Fibroblast of pulmonary artery (primary cell): ENCODE results near the gene RAD51.

Experiments
- DNase-seq: peaks from one replicate; pipeline ENCODE4 v3.0.0-alpha.2; 2010; ENCODE audit warnings: low read depth
- H3K4me3 ChIP-seq: replicated peaks from 2 replicates; pipeline ENCODE4 v1.5.1; 2011; ENCODE audit warnings: low read depth, mild to moderate bottlenecking, control low read depth, low read length, moderate library complexity
- TF ChIP-seq, protein P1 (sequence below): IDR thresholded peaks from 2 replicates; pipeline ENCODE4 v1.5.1; 2011; ENCODE audit warnings: mild to moderate bottlenecking, control low read depth, low read length, inconsistent platforms; ENCODE audit errors: missing control alignments

Gene RAD51

DNA sequence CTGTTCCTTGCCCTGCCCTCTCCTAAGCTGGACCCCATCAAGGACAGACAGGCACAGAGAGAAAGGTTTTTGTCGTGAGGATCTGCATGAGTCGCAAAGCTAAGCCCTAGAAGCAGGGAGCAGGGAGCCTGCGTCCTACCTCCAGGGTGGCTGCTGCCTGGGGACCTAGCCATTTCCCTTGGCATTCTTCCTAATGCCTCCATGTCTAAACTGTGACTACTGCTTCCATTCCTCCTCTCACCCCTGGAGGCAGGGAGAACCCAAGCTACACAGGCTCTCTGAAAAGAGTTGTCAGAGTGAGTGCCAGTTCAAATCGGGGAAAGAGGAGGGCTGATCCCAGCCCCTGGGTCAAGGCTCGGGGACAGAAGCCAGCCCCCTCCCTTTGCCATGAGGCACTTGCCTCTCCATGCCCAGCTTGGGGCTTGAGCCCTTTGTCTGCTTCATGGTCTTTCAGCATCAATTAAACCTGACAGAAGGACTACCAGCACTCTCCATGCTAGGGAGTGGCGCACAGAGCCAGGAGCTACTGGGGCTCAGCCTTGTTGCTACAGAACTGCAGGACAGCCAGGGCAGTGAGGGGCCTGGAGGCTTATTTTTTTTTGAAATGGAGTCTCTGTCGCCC, 71.3 kb downstream of the RAD51 start:
- H3K4me3 ChIP-seq: no peak overlapping the region
- TF ChIP-seq, protein P1, sequence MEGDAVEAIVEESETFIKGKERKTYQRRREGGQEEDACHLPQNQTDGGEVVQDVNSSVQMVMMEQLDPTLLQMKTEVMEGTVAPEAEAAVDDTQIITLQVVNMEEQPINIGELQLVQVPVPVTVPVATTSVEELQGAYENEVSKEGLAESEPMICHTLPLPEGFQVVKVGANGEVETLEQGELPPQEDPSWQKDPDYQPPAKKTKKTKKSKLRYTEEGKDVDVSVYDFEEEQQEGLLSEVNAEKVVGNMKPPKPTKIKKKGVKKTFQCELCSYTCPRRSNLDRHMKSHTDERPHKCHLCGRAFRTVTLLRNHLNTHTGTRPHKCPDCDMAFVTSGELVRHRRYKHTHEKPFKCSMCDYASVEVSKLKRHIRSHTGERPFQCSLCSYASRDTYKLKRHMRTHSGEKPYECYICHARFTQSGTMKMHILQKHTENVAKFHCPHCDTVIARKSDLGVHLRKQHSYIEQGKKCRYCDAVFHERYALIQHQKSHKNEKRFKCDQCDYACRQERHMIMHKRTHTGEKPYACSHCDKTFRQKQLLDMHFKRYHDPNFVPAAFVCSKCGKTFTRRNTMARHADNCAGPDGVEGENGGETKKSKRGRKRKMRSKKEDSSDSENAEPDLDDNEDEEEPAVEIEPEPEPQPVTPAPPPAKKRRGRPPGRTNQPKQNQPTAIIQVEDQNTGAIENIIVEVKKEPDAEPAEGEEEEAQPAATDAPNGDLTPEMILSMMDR: no peak
- no peak for DNase-seq

DNA sequence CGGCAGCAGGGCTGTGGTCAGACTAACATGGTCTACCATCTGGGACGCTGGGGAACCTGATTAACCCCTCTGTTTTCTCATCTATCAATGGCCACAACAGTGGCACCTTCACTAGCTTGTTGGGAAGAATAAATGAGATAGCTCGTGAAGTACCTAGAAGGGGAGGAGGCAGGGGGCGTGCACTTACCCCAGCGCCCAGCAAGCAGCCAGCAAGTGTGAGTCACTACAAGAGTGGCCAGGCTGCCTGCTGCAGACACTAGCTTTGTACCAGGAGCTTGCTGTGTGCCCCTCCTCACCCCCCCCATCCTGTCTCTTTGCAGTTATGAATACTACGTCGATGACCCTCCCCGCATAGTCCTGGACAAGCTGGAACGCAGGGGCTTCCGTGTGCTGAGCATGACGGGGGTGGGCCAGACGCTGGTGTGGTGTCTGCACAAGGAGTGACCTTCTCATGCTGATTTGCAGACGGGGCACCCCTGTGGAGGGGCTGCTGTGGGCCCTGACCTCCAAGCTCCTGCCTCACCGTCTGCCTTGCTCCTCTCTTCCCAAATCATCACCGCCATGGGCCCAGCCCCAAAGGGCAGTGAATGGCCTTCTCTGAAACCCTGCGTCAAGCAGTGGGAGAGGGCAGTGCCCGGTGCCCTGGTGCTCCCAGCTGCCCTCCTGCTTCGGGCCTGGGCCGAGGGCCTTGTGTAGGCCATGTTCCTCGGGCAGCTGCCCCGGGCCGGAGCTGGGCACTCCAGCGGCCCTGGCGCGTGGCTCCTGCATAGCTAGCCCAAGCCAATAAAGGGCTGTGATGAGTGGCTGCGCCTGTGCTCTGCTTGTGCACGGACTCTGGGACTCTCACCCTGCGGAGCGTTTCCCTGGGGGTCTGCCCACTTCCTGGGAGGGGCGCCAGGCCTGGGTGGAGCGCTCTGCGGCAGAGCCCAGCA, 72.2 kb downstream of the RAD51 start:
- TF ChIP-seq, protein P1: no peak
- H3K4me3 ChIP-seq: no peak overlapping the region
- peak; percentile 39 for DNase-seq

- TF ChIP-seq, protein P1: no peak
- H3K4me3 ChIP-seq: no peak overlapping the region
- no peak for DNase-seq
Observed at GRCh38 chr15:40767838-40768500, 73.0 kb downstream of the RAD51 start.

- DNase-seq: no peak
- TF ChIP-seq, protein P1: no peak
- H3K4me3 ChIP-seq: no peak overlapping the region
Observed at GRCh38 chr15:40768521-40769273, 73.7 kb downstream of the RAD51 start.

DNA sequence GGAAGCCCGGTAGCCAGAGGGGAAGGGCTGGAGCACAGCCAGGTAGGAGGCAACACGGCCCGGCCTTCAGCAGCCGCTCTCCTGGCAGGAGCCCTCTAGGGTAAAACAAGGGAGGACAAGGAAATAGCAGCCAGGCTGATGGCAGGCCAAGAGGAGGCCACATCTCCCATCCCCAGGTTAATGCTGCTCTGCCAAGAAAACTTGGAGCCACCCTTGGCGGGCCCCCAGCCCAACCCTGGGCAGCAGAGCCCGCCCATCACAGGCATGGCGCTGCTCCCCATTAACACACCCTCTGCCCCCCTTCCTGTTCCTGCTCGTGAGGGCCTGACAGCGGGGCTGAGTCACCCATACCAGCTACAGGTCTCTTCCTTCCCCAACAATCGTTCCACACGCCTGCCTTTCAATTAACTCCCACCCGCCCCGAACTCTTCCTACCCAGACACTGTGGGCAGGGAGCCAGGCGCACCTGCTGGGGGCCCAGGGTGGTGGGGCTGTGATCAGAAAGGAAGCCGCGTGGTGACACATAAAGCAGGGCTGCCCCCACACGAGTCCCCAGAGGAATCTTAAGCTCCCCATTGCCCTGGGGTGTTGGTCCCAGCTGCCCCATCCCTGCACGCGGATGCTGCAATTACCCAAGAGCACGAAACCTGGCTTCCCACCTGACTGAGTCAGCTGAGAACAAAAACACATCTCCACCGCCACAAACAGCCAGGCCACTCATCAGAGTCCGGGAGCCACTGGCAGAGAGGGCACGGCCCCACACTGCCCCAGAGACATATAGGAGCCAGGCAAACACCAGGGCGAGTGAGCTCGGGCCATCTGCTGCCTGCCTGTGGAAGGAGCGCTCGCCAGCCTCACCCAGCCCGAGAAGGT, 74.5 kb downstream of the RAD51 start, which contains the start of gene C15orf62:
C15orf62 (plus strand) TSS at position 707 of the 873 bp plus-strand sequence. CDS start 516 bp downstream, outside the sequence.
- H3K4me3 ChIP-seq: no peak within 1 kb of the TSS
- TF ChIP-seq, protein P1: no peak
- DNase-seq: peak; percentile 35
